Vagina (tissue), 2 donors: ENCODE results near the gene FBXO44.

Experiments
- CTCF ChIP-seq, 3 experiments: fragments of 450-650 bp in 2 of 3; fragments of 200-600 bp in 1 of 3; sonication (generic) in 1 of 3; IDR thresholded peaks; one replicate each; pipeline ENCODE4 v1.5.1; 2017 to 2019; ENCODE audit warnings: antibody characterized with exemption in 3 of 3, mild to moderate bottlenecking in 2 of 3, moderate library complexity in 2 of 3
- POLR2A ChIP-seq, 2 donors: fragments of 450-650 bp; IDR thresholded peaks; one replicate each; pipeline ENCODE4 v1.6.1; 2017; ENCODE audit warnings: antibody characterized with exemption in 2 of 2, mild to moderate bottlenecking in 2 of 2, moderate library complexity in 2 of 2
- POLR2AphosphoS5 ChIP-seq, 2 donors: sonication (generic); formaldehyde crosslinking; IDR thresholded peaks; one replicate each; pipeline ENCODE4 v1.9.0; 2017; ENCODE audit warnings: antibody characterized with exemption in 2 of 2, mild to moderate bottlenecking in 2 of 2, low read depth in 1 of 2; ENCODE audit not compliant: insufficient read depth in 1 of 2

- TF ChIP-seq POLR2AphosphoS5 (IDR thresholded peaks at IDR 0.05; ENCODE audit: insufficient read depth in 1 of 2, low read depth in 1 of 2): no peak
- no peak for TF ChIP-seq POLR2A (IDR thresholded peaks at IDR 0.05)
- no peak for TF ChIP-seq CTCF (IDR thresholded peaks at IDR 0.05)
Measured at GRCh38 chr1:11646317-11646716, 8.4 kb upstream of the FBXO44 start.
